ENCODE measurements around the gene VWCE. TPM values are rescaled to one million over a fixed set of nuclear protein-coding genes. Genes with fewer than 3 reads are reported as not detected.

The VWCE gene
- total and polyA plus RNA-seq, 9 of the 15 experiments (the other 6 are each of a cell fraction or from before 2014, with no cell fraction given) = 0.06 to 1.6 (median 0.63) TPM; not detected in 1

DNA sequence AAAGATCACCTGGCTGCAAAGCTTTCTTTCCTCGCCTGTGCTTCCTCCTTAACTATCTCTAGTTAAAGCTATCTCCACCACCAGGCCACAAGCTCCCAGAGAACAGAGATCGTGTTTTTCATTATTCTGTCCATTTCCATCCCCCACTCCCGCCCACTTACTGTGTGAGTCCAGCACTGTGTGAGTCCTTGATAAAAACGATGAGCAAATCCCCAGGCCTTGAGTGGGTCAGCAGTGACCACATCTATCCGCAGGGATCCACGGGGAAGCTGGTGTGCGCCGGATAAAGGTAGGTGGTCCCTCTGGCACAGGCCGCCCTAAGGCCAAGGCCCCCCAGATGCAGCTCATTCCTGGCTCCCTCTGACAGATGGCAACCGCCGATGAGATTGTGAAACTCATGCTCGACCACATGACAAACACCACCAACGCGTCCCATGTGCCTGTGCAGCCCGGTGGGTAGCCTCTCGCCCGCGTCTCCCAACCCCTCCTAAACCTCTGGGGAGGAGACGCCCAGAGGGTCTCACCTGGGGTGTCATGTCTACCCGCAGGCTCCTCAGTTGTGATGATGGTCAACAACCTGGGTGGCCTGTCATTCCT is 47.2 kb upstream of the VWCE start (continued):
- TF ChIP-seq CBFB (CRISPR knock-in tag; IDR thresholded peaks at IDR 0.05) = 0 out of 2 replicates have a peak, but pooled peaks have one; percentile 40
- TF ChIP-seq, protein P1, sequence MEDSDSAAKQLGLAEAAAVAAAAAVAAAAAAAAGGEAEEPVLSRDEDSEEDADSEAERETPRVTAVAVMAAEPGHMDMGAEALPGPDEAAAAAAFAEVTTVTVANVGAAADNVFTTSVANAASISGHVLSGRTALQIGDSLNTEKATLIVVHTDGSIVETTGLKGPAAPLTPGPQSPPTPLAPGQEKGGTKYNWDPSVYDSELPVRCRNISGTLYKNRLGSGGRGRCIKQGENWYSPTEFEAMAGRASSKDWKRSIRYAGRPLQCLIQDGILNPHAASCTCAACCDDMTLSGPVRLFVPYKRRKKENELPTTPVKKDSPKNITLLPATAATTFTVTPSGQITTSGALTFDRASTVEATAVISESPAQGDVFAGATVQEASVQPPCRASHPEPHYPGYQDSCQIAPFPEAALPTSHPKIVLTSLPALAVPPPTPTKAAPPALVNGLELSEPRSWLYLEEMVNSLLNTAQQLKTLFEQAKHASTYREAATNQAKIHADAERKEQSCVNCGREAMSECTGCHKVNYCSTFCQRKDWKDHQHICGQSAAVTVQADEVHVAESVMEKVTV (CRISPR knock-in tag; IDR thresholded peaks at IDR 0.05) = no peak
- 0 out of 4 replicates have a peak, but pooled peaks of 1 of the 2 experiments have one; percentile 34 for TF ChIP-seq FOXK2 (conservative IDR thresholded peaks at IDR 0.05 in 1 of 2, IDR thresholded peaks at IDR 0.05 in 1 of 2; ENCODE audit: low read depth in 2 of 2)
- TF ChIP-seq, protein P2, sequence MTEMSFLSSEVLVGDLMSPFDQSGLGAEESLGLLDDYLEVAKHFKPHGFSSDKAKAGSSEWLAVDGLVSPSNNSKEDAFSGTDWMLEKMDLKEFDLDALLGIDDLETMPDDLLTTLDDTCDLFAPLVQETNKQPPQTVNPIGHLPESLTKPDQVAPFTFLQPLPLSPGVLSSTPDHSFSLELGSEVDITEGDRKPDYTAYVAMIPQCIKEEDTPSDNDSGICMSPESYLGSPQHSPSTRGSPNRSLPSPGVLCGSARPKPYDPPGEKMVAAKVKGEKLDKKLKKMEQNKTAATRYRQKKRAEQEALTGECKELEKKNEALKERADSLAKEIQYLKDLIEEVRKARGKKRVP (CRISPR knock-in tag; IDR thresholded peaks at IDR 0.05) = no peak
- TF ChIP-seq SAFB (IDR thresholded peaks at IDR 0.05; ENCODE audit: borderline replicate concordance, low read depth, low read length) = no peak
- no peak for TF ChIP-seq MTF1 (CRISPR knock-in tag; IDR thresholded peaks at IDR 0.05; ENCODE audit: borderline replicate concordance)
- peak; percentile 91 for TF ChIP-seq ZBTB7A (IDR thresholded peaks at IDR 0.05; ENCODE audit: borderline replicate concordance, control insufficient read depth, low read depth, low read length)
- TF ChIP-seq RBFOX2 (IDR thresholded peaks at IDR 0.05; ENCODE audit: low read depth, low read length) = peak; percentile 50; the same call in 1 of the 2 replicates
- TF ChIP-seq, protein P3, sequence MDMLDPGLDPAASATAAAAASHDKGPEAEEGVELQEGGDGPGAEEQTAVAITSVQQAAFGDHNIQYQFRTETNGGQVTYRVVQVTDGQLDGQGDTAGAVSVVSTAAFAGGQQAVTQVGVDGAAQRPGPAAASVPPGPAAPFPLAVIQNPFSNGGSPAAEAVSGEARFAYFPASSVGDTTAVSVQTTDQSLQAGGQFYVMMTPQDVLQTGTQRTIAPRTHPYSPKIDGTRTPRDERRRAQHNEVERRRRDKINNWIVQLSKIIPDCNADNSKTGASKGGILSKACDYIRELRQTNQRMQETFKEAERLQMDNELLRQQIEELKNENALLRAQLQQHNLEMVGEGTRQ (CRISPR knock-in tag; IDR thresholded peaks at IDR 0.05) = peak; percentile 26; the same call in 1 of the 2 replicates
- TF ChIP-seq SIN3A (IDR thresholded peaks at IDR 0.05; ENCODE audit: borderline replicate concordance in 2 of 2, control insufficient read depth in 1 of 2, low read depth in 2 of 2, low read length in 2 of 2) = no peak
- TF ChIP-seq, protein P4, sequence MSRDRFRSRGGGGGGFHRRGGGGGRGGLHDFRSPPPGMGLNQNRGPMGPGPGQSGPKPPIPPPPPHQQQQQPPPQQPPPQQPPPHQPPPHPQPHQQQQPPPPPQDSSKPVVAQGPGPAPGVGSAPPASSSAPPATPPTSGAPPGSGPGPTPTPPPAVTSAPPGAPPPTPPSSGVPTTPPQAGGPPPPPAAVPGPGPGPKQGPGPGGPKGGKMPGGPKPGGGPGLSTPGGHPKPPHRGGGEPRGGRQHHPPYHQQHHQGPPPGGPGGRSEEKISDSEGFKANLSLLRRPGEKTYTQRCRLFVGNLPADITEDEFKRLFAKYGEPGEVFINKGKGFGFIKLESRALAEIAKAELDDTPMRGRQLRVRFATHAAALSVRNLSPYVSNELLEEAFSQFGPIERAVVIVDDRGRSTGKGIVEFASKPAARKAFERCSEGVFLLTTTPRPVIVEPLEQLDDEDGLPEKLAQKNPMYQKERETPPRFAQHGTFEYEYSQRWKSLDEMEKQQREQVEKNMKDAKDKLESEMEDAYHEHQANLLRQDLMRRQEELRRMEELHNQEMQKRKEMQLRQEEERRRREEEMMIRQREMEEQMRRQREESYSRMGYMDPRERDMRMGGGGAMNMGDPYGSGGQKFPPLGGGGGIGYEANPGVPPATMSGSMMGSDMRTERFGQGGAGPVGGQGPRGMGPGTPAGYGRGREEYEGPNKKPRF (IDR thresholded peaks at IDR 0.05; ENCODE audit: low read depth, low read length) = no peak
- TF ChIP-seq, protein P5, sequence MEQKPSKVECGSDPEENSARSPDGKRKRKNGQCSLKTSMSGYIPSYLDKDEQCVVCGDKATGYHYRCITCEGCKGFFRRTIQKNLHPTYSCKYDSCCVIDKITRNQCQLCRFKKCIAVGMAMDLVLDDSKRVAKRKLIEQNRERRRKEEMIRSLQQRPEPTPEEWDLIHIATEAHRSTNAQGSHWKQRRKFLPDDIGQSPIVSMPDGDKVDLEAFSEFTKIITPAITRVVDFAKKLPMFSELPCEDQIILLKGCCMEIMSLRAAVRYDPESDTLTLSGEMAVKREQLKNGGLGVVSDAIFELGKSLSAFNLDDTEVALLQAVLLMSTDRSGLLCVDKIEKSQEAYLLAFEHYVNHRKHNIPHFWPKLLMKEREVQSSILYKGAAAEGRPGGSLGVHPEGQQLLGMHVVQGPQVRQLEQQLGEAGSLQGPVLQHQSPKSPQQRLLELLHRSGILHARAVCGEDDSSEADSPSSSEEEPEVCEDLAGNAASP (IDR thresholded peaks at IDR 0.05) = no peak
- TF ChIP-seq HNRNPLL (IDR thresholded peaks at IDR 0.05; ENCODE audit: low read depth, low read length, poor library complexity, severe bottlenecking) = no peak
- TF ChIP-seq HSF4 (CRISPR knock-in tag; IDR thresholded peaks at IDR 0.05; ENCODE audit: borderline replicate concordance) = no peak; the same call in 1 of the 2 replicates
- TF ChIP-seq RAD21 (CRISPR knock-in tag; conservative IDR thresholded peaks at IDR 0.05 in 1 of 2, IDR thresholded peaks at IDR 0.05 in 1 of 2) = no peak
- TF ChIP-seq PCBP1 (IDR thresholded peaks at IDR 0.05; ENCODE audit: low read depth, low read length, poor library complexity, severe bottlenecking) = no peak
- TF ChIP-seq SMC3 (conservative IDR thresholded peaks at IDR 0.05; ENCODE audit: insufficient read depth, low read depth, low read length) = no peak
- no peak for TF ChIP-seq ZNF239 (CRISPR knock-in tag; IDR thresholded peaks at IDR 0.05)
- TF ChIP-seq ZNF717 (CRISPR knock-in tag; IDR thresholded peaks at IDR 0.05) = no peak
